GM18526 (cell line): ENCODE measurements around the gene ZFR2.

ENCODE experiments used
- POLR2A ChIP-seq: IDR thresholded peaks from 3 replicates; pipeline ENCODE4 v1.6.1; 2011; ENCODE audit not compliant: insufficient read length; ENCODE audit errors: extremely low read depth

The ZFR2 gene

DNA sequence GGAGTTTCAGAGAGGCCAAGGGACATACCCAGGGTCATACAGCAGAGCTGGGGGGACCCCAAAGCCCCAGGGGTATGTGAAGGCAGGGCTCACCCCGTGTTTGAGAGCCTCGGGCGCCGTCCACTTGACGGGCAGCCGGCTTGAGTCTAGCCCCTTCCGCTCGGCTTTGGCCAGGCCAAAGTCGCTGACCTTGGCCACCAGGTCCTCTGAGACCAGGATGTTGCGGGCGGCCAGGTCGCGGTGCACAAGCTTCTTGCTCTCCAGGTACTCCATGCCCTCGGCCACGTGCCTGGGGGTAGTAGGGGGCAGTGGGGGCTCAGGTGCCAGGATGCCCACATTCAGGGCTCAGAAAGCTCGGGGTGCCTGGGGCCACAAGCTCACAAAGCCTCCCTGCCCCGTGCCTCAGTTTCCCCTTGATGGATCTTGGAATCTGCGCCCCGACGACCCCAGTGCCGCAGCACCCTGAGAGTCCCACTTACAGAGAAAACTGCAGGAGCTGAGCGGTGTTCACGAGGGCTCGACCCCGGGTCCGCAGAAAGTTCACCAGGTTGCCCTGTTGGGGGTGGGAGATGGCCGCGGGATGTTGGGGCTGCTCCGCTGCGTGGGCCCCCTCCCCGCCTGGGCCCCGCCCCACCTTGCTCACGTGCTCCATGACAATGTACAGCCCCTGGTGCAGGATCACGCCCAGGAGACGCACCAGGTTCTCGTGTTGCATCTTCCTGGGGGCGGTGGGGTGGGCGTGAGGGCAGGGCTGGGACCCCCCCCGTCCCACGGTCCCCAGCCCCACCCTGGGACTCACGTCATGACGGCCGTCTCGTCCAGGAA is 89.7 kb downstream of the ZFR2 start:
- TF ChIP-seq POLR2A, result no peak

DNA sequence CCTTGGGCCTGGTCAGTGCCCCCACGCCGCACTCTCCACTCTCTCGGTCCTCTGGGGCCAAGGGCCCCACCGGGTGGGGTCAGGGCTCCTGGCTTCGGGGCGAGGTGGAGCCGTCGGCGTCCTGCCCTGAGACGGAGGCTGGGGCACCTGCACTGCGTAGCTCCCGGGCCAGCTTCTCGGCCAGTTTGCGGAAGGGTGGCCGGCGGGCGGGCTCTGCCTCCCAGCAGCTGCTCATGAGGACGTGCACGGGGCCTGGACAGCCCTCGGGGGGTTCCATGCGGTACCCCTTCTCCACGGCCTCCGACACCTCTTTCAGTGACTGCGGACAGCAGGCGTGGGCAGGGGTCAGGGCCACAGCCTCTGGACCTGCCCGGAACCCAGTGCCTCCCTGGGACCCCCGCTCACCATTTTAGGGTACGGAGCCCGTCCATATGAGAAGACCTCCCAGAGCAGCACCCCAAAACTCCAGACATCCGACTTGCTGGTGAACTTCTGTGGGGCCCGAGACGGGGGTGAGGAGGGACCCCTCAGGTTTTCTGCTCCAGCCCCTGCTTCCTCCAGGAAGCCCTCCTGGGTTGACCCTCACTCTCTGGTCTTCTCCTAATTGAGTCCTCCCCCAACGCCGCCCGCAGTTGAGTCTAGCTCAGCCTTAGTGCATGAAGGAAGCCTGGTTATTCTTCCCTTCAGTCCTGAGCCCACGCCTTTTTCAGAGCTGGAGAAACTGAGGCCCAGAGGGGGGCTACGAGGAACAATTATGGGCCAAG is 90.6 kb downstream of the ZFR2 start:
- TF ChIP-seq POLR2A, result no peak

DNA sequence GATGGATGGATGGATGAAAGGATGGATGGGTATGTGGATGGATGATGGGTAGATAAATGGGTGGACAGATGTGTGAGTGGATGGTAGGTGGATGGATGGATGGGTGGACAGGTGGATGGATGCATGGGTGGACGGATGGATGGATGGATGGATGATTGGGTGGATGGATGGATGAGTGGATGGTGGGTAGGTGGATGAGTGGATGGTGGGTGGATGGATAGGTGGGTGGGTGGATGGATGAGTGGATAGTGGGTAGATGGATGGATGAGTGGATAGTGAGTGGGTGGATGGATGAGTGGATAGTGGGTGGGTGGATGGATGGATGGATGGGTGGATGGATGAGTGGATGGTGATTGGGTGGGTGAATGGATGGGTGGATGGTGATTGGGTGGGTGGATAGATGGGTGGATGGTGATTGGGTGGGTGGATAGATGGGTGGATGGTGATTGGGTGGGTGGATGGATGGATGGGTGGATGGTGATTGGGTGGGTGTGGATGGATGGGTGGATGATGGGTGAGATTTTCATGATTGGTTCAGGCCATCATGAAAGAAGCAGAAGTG is 92.3 kb downstream of the ZFR2 start:
- no peak for TF ChIP-seq POLR2A

DNA sequence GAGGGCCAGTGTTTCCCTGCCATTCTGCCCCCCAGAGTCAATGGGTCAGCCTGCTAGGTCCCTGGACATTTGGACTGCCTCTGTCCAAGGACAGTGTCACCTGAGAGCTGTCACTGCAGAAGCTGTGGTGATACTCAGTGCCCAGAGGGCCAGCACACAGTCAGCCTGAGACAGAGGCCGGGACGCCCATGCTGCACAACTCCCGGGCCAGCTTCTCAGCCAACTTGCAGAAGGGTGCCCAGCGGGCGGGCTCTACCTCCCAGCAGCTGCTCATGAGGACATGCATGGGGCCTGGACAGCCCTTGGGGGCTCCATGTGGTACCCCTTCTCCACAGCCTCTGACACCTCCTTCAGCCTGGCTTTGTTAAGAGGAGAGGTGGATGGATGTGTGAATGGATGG is 93.0 kb downstream of the ZFR2 start:
- no peak for TF ChIP-seq POLR2A

DNA sequence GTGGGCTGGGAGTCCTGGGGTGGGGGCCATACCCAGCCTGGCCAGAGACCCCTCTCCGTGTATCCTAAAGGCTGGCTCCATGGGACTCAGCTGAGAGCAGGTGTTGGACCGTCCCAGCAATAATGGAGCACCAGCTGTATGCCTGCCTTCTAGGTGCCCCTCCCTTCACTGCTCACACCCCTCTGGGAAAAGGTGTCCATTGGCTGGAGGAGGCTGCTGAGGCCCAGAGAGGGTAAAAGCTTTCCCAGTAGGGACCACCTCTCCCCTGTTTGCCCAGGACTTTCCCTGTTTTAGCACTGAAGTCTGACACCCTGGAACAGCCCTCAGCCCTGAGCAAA is 93.5 kb downstream of the ZFR2 start:
- no peak for TF ChIP-seq POLR2A

DNA sequence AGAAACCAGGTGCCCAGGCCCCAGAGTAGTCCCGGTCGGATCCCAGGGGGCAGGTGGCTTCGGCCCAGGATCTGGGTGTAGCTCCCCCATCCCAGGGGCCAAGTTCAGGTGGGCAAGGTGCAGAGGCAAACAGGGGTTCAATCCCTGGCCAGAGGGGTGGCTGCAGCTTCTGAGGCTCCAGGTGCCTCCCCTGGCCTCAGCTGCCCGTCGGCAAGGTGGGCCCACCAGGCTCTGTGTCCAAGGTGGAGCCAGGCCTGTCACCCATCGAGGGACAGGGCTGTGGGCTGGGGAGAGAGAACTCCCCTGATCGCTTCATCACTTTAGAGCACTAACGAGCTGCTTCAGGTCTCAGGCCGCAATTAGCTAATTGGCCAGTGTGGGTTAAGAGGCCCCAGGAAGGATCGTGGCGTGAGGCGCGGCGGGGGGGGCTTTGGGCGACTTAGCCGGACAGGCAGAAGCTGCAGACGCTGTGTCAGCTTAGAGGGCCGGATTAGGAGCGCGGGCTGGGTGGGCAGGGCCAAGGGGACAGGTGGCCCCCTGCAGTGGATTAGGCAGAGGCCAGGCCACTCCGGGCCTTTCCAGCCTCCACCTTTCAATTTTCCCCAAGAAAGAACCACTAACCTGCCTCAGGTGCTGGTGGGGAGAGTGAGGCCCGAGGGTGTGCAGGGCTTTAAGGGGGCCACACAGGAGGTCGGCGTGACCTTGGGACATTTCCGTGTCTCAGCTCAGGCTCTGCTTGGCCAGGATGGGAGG is 94.0 kb downstream of the ZFR2 start:
- no peak for TF ChIP-seq POLR2A

DNA sequence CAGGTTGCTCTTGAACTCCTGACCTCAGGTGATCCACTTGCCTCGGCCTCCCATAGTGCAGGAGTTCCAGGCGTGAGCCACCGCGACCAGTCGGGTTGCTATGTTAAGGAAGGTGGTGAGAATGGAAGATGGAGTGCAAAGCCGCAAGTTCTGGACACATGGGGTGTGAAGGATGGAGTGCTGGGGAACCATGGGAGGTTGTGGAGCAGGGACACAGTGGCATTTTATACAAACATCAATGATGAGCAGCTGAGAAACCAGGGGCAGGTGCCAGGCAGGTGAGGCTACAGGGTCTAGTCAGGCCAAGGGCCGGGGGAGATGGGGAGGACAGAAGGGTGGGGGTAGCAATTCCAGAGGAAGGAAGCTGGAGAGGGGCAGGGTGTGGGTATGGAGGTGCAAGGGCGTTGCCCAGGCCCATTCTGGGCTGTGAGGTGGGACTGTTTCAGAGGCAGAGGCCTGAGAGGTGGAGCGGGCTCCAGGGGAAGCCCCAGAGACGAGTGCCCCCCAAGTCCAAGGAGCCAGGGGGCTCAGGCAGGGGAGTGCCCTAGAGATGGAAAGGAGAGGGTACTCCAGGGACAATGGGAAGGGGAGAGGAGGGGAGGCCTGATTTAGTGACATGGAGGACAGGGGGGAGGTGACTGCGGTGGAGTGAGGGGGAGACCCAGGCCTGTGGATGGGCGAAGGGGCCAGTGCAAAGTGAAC is 94.9 kb downstream of the ZFR2 start:
- no peak for TF ChIP-seq POLR2A

DNA sequence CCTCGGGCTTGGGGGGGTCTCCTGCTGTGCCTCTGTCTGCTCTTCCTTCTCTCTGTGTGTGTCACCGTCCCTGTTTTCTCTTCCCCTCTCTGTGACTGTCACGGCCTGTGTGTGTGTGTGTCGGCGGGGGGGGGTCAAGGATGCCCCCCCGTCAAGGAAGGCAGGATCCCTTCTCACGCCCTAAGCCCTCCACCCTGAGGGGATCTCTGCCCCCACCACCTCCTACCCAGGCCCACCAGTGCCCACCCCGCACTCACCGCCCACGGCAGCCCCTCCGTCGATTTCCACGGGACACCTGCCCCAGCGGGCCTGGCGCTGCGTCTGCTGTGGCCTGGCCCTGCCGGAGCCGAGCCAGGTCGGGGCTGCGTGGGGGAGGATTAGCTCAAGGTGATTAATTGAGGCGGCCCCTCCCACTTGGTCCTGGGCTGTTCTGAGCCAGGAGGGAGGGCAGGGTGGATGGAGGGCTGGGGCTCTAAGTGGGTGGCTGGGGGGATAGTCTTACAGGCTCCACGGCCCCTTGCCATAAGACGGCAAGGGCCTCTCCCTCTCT is 96.9 kb downstream of the ZFR2 start, which contains the start of gene RAX2:
TSS of gene RAX2 (minus strand) at position 323 of the 550 bp plus-strand sequence. CDS start 486 bp downstream, outside the sequence.
- TF ChIP-seq POLR2A, result no peak

DNA sequence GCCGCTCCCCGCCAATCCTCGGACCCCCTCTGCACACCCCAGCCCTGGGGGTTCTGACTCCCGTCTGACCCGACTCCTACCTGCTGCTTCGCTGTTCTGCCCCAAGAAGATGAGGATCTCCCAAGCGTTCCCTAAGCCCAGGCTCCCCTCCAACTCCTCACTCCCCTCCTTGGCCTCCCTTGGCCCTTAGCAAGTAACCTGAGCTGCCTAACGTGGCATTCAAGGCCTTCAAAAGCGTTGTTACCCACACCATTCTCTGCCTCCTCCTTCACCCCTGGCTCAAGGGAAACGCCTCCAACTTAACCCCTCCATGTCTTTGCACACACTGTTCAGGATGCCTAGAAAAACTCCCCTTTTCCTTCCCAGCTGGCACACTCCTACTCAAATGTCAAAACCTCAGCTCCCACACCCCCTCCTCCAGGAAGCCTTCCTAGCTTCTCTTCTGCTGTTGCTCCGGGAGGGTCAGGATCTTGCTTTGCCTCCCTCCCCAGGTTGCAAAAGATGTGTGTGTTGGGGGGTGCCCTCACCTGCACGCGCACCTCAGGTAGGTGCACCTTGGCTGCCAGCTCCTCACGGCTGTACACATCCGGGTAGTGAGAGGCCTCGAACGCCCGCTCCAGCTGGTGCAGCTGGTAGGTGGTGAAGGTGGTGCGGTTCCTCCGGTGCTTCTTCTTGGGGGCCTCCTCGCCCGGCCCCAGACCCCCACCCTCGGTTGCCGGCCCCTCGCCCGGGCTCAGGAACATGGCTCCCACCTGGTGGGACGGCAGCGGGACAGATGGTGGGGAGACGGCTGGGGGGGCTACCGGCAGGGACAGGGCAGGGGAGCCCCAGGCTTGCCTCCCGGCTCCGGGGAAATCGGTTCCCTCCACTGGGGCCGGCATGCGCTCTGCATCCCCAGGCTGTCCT is 97.6 kb downstream of the ZFR2 start:
- TF ChIP-seq POLR2A, result no peak

DNA sequence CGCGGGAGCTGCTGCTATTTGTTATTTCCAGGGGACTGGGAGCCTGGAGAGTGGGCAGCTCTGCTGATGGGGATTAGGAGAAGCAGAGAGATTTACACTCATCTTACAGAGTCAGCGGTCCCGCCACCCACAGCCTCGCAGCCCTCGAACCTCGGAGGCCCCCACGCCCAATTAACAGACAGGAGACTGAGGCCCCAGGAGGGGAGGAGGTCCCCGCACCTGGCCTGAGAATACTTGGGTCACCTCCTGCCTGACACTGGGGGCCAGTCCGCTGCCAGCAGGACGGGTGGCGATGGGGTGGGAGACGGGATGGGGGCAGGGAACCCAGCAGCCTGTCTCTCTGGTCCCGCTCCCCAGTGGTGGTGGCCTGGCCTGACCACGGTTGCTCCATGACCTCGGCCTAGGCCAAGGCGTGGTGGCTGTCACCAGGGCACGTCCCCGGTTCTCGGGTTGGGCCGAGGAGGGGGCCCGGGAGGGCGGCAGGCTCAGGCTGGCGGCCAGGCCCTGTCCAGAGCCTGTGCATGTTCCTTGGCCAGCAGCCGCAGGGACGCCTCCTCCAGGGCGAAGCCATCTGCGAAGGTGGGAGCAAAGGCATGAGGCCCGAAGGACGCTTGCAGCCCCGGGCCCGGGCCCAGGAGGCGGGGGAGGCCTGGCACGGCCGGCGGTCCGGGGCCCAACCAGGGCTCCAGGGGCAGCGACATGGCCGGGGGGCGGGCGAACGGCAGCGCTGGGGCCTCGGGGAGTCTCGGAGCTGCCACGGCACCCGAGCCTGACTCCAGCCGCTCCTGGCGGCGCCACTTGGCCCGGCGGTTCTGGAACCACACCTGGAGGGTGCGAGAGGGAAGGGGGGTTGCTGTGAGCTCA is 98.5 kb downstream of the ZFR2 start:
- no peak for TF ChIP-seq POLR2A

DNA sequence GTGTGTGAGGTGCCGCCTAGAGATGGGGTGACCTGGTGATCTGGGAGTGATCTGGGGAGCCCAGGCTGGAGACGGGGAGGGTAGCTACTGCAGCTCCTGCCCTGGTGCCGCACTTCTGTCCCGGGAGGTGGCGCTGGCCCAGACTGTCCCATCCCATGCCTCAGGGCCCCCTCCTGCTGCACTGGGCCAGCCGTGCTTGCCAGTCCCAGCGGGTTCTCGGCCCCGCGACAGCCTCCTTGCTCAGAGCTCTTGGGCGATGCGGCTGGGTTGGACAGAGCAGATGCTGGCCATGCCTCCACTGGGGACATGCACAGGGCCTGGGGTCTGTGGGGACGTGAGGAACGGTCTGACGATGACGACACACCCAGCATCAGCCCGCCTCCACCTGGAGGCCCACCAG is 99.3 kb downstream of the ZFR2 start:
- no peak for TF ChIP-seq POLR2A

DNA sequence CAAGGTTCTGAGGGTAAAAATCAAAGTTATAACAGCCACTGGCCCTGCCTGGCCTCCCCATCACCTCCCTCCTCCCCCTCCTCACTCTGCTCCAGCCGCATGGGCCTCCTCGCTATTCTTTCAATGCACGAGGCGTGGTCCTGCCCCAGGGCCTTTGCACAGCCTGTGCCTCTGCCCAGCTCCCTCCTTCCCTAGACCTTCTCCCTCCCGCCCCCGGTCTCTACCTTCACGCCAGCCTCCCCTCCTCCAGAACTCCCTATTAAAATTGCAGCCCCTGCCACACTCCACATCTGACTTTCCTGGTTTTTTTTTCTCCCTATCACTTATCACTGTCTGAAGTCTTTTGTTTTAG is 100.1 kb downstream of the ZFR2 start:
- no peak for TF ChIP-seq POLR2A
